Central memory CD8-positive, alpha-beta T cell (primary cell): ENCODE measurements around the gene TYK2.
A peak's percentile ranks its signal among the peaks of the same experiment; 100 is the strongest.
"Not testable (repeated sequence)": the region's sequence is repeated elsewhere in the genome, so short reads cannot be mapped to it uniquely, and the experiment has no call there.

Experiments
- ATAC-seq: fragments of 150-1000 bp; cut with Tn5 transposase; replicated peaks from 2 replicates; pipeline ENCODE4 v1.10.0; 2022; ENCODE audit warnings: mild to moderate bottlenecking, moderate FRiP score, moderate number of reproducible peaks; ENCODE audit not compliant: poor library complexity, severe bottlenecking; ENCODE audit errors: extremely low read depth
- DNase-seq, 2 donors: peaks; one replicate each; pipeline ENCODE4 v3.0.0; 2021; ENCODE audit warnings: low spot score in 2 of 2
- H3K27ac Mint-ChIP-seq: one replicate; pipeline ENCODE4 v1.8.0; 2022; ENCODE audit warnings: low read depth, mild to moderate bottlenecking, moderate library complexity, mixed read lengths
- H3K27me3 Mint-ChIP-seq: one replicate; pipeline ENCODE4 v1.8.0; 2022; ENCODE audit warnings: mixed read lengths
- H3K36me3 Mint-ChIP-seq: one replicate; pipeline ENCODE4 v1.8.0; 2022; ENCODE audit warnings: mild to moderate bottlenecking, moderate library complexity, mixed read lengths; ENCODE audit not compliant: insufficient read depth
- H3K4me1 Mint-ChIP-seq: one replicate; pipeline ENCODE4 v1.8.0; 2022; ENCODE audit warnings: mixed read lengths
- H3K4me3 Mint-ChIP-seq: one replicate; pipeline ENCODE4 v1.8.0; 2022; ENCODE audit warnings: mild to moderate bottlenecking, moderate library complexity, mixed read lengths
- H3K9me3 Mint-ChIP-seq: one replicate; pipeline ENCODE4 v1.8.0; 2022; ENCODE audit warnings: mixed read lengths

The TYK2 gene

GRCh38 chr19:10362259-10362658 is 18.1 kb downstream of the TYK2 start:
- Mint-ChIP-seq H3K27me3 (no peaks in the 10 kb centered on the region), H3K4me3 (no peak overlapping the region), H3K36me3 (peaks cover 54% of the 10 kb centered on the region), H3K27ac (no peak overlapping the region), H3K4me1 (no peaks in the 10 kb centered on the region), H3K9me3 (no peaks in the 10 kb centered on the region)
- DNase-seq (no peak), ATAC-seq (no peak)

- ATAC-seq = no peak
- Mint-ChIP-seq H3K9me3 (no peaks in the 10 kb centered on the region), H3K4me1 (no peaks in the 10 kb centered on the region), H3K27ac (no peak overlapping the region), H3K27me3 (no peaks in the 10 kb centered on the region), H3K4me3 (no peak overlapping the region), H3K36me3 (peaks cover 51% of the 10 kb centered on the region)
- DNase-seq = no peak
Measured at GRCh38 chr19:10361569-10362011, 18.8 kb downstream of the TYK2 start.

- Mint-ChIP-seq H3K9me3 (no peaks in the 10 kb centered on the region), H3K36me3 (peaks cover 62% of the 10 kb centered on the region), H3K4me1 (no peaks in the 10 kb centered on the region), H3K4me3 (no peak overlapping the region), H3K27me3 (no peaks in the 10 kb centered on the region), H3K27ac (no peak overlapping the region)
- DNase-seq = no peak
- ATAC-seq = no peak
Measured at GRCh38 chr19:10356431-10356830, 23.9 kb downstream of the TYK2 start.

- no peak for ATAC-seq
Measured at GRCh38 chr19:10353793-10354391, 26.5 kb downstream of the TYK2 start.

GRCh38 chr19:10352764-10353671 is 27.4 kb downstream of the TYK2 start:
- ATAC-seq = no peak
- H3K4me3 Mint-ChIP-seq = no peak overlapping the region
- H3K36me3 Mint-ChIP-seq = peaks cover 47% of the 10 kb centered on the region

More at GRCh38 chr19:10353793-10354391, 26.5 kb downstream of the TYK2 start:
- Mint-ChIP-seq H3K9me3 (no peaks in the 10 kb centered on the region), H3K27me3 (no peaks in the 10 kb centered on the region), H3K36me3 (peaks cover 50% of the 10 kb centered on the region), H3K4me3 (no peak overlapping the region), H3K4me1 (no peaks in the 10 kb centered on the region), H3K27ac (no peak overlapping the region)
- no peak for DNase-seq

GRCh38 chr19:10346509-10346908 is 33.9 kb downstream of the TYK2 start:
- H3K4me1 Mint-ChIP-seq = no peaks in the 10 kb centered on the region
- peaks cover 9% of the 10 kb centered on the region for H3K36me3 Mint-ChIP-seq
- no peak overlapping the region for H3K4me3 Mint-ChIP-seq
- H3K9me3 Mint-ChIP-seq = no peaks in the 10 kb centered on the region
- H3K27me3 Mint-ChIP-seq = no peaks in the 10 kb centered on the region
- no peak overlapping the region for H3K27ac Mint-ChIP-seq
- ATAC-seq (no peak), DNase-seq (no peak)

More at GRCh38 chr19:10352764-10353671, 27.4 kb downstream of the TYK2 start:
- Mint-ChIP-seq H3K4me1 (no peaks in the 10 kb centered on the region), H3K9me3 (no peaks in the 10 kb centered on the region), H3K27ac (no peak overlapping the region), H3K27me3 (no peaks in the 10 kb centered on the region)
- no peak for DNase-seq

- Mint-ChIP-seq H3K36me3 (peaks cover 3% of the 10 kb centered on the region), H3K27me3 (no peaks in the 10 kb centered on the region), H3K9me3 (no peaks in the 10 kb centered on the region), H3K4me3 (no peak overlapping the region), H3K4me1 (peaks cover 8% of the 10 kb centered on the region), H3K27ac (no peak overlapping the region)
- ATAC-seq (no peak), DNase-seq (no peak)
Measured at GRCh38 chr19:10344780-10345179, 35.6 kb downstream of the TYK2 start.

- Mint-ChIP-seq H3K27me3 (no peaks in the 10 kb centered on the region), H3K4me1 (peaks cover 20% of the 10 kb centered on the region), H3K9me3 (no peaks in the 10 kb centered on the region), H3K27ac (no peak overlapping the region), H3K4me3 (no peak overlapping the region), H3K36me3 (peaks cover 2% of the 10 kb centered on the region)
- ATAC-seq (no peak), DNase-seq (no peak)
Measured at GRCh38 chr19:10343495-10343894, 36.9 kb downstream of the TYK2 start.

GRCh38 chr19:10339977-10340376 is 40.4 kb downstream of the TYK2 start:
- Mint-ChIP-seq H3K36me3 (peaks cover 12% of the 10 kb centered on the region), H3K4me3 (peak overlapping the region; percentile 85), H3K27me3 (no peaks in the 10 kb centered on the region), H3K27ac (peak overlapping the region; percentile 92), H3K9me3 (no peaks in the 10 kb centered on the region), H3K4me1 (peaks cover 24% of the 10 kb centered on the region)
- ATAC-seq (no peak), DNase-seq (no peak)

- Mint-ChIP-seq H3K4me3 (peak within 1 kb of the TSS; percentile 85), H3K27ac (peak within 1 kb of the TSS; percentile 92), H3K36me3 (peaks cover 12% of the 10 kb centered on the region), H3K4me1 (peaks cover 24% of the 10 kb centered on the region), H3K9me3 (no peaks in the 10 kb centered on the region), H3K27me3 (no peaks in the 10 kb centered on the region)
- ATAC-seq (peak; percentile 93), DNase-seq (peak; percentile 32 to 45)
Measured at GRCh38 chr19:10339380-10339960, 40.9 kb downstream of the TYK2 start, which contains the start of gene ICAM3. ICAM3 (minus strand) TSS chr19:10339624; CDS start chr19:10339614, 10 bp downstream.

- peaks cover 16% of the 10 kb centered on the region for H3K36me3 Mint-ChIP-seq
- no peaks in the 10 kb centered on the region for H3K9me3 Mint-ChIP-seq
- H3K27me3 Mint-ChIP-seq = no peaks in the 10 kb centered on the region
- peak overlapping the region; percentile 85 for H3K4me3 Mint-ChIP-seq
- peaks cover 28% of the 10 kb centered on the region for H3K4me1 Mint-ChIP-seq
- DNase-seq (no peak), ATAC-seq (no peak)
- peak overlapping the region; percentile 92 for H3K27ac Mint-ChIP-seq
Measured at GRCh38 chr19:10338940-10339339, 41.4 kb downstream of the TYK2 start.

GRCh38 chr19:10336725-10337124 is 43.6 kb downstream of the TYK2 start:
- Mint-ChIP-seq H3K36me3 (peaks cover 27% of the 10 kb centered on the region), H3K4me1 (peaks cover 44% of the 10 kb centered on the region)
- not testable (repeated sequence) for ATAC-seq, H3K4me3 Mint-ChIP-seq, H3K9me3 Mint-ChIP-seq, H3K27me3 Mint-ChIP-seq, DNase-seq, H3K27ac Mint-ChIP-seq
